ENCODE data around the gene SCAPER. TPM values are rescaled to one million over a fixed set of nuclear protein-coding genes. Genes with fewer than 3 reads are reported as not detected.

SCAPER gene
- total and polyA plus RNA-seq, 2 of the 4 experiments (the other 2 are of a cell fraction), result 2.9 to 9.7 TPM

DNA sequence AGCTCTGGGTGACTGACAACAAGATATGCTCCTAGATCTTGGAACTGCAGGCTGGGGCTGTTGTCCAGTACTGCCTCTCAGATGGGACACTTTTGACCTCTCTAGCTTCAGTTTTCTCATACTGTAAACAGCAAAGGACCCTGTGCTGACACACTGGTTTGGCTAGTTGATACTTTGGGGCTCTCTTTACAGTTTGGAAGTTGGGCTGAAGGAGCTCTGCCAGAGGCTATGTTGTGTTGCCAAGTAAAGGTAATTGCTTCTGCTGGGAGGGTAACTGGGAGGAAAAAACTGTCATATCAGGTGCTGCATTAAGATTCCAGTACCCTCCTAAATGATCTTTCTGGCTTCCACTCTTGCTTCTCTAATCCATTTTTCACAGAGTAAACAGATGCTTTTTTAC is 514.6 kb downstream of the SCAPER start:
- Histone ChIP-seq H4K20me1 (ENCODE audit: insufficient read depth, low read length) (no peaks in the 10 kb centered on the region), H2BK120ac (ENCODE audit: low read depth, low read length) (no peak overlapping the region)
- intact Hi-C loops (cut with micrococcal nuclease), result no loop called here

More for the DNA sequence above, 514.6 kb downstream of the SCAPER start:
- Histone ChIP-seq H3K27ac (ENCODE audit: insufficient read depth, low read length) (no peak overlapping the region), H2AK9ac (replicated peaks; ENCODE audit: low read depth, low read length, poor library complexity) (no peak overlapping the region), H3K4ac (ENCODE audit: low read depth, low read length) (no peak overlapping the region), H2AFZ (replicated peaks; ENCODE audit: low read length, poor library complexity) (no peak overlapping the region), H4K91ac (ENCODE audit: insufficient read depth, low read depth, low read length) (no peak overlapping the region), H3K27me3 (ENCODE audit: control insufficient read depth, insufficient read depth, low read length) (no peaks in the 10 kb centered on the region), H3K9ac (ENCODE audit: low read depth, low read length) (no peak overlapping the region), H3K4me3 (ENCODE audit: insufficient read depth, low read depth, low read length) (no peak overlapping the region), H2BK20ac (ENCODE audit: low read depth, low read length) (no peak overlapping the region), H3K14ac (replicated peaks; ENCODE audit: low read depth, low read length) (no peak overlapping the region), H3K56ac (ENCODE audit: extremely low read depth, insufficient read depth, low read length) (no peak overlapping the region), H4K8ac (ENCODE audit: low read depth in 2 of 2, low read length in 2 of 2) (no peak overlapping the region), H2AK5ac (ENCODE audit: low read depth, low read length) (no peak overlapping the region), H3K36me3 (ENCODE audit: control insufficient read depth, insufficient read depth, low read length) (no peaks in the 10 kb centered on the region), H3K23ac (ENCODE audit: low read depth, low read length) (no peak overlapping the region), H3K4me2 (ENCODE audit: low read depth, low read length) (no peak overlapping the region), H4K5ac (ENCODE audit: low read depth, low read length) (no peak overlapping the region), H3K9me3 (ENCODE audit: control insufficient read depth, insufficient read depth, low read length) (no peaks in the 10 kb centered on the region), H3K4me1 (ENCODE audit: control insufficient read depth, insufficient read depth, low read length) (no peaks in the 10 kb centered on the region; the same call in 1 of the 2 replicates), H2BK15ac (ENCODE audit: low read depth, low read length) (no peak overlapping the region), H3K18ac (ENCODE audit: low read depth, low read length) (no peak overlapping the region), H3K9me1 (ENCODE audit: insufficient read depth, low read length) (peaks cover 6% of the 10 kb centered on the region; the same call in 1 of the 2 replicates), H3K79me1 (ENCODE audit: low read depth in 1 of 2, low read length in 2 of 2) (no peaks in the 10 kb centered on the region; a peak in 1 of 4 replicates), H2BK5ac (ENCODE audit: low read depth, low read length, poor library complexity, severe bottlenecking) (no peak overlapping the region)
- CTCF ChIA-PET, result interaction anchor here (1.1 kb wide), 1 partner anchor 10 kb away, joined by 6 read pairs; no protein-coding TSS in a partner anchor
- dilution Hi-C loops (cut with HindIII; ENCODE audit: low sequenced_read_pairs, unreplicated experiment) (no loop called here), in situ Hi-C loops (cut with MboI; ENCODE audit: low sequenced_read_pairs) (no loop called here)
- TF ChIP-seq MXI1 (IDR thresholded peaks at IDR 0.05; ENCODE audit: borderline replicate concordance, low read depth, low read length) (no peak), CEBPB (IDR thresholded peaks at IDR 0.05; ENCODE audit: low read depth, low read length) (no peak), SMC3 (IDR thresholded peaks at IDR 0.05; ENCODE audit: low read depth, low read length) (no peak), RFX5 (IDR thresholded peaks at IDR 0.05; ENCODE audit: low read depth, low read length) (no peak)
- TF ChIP-seq, protein P1, sequence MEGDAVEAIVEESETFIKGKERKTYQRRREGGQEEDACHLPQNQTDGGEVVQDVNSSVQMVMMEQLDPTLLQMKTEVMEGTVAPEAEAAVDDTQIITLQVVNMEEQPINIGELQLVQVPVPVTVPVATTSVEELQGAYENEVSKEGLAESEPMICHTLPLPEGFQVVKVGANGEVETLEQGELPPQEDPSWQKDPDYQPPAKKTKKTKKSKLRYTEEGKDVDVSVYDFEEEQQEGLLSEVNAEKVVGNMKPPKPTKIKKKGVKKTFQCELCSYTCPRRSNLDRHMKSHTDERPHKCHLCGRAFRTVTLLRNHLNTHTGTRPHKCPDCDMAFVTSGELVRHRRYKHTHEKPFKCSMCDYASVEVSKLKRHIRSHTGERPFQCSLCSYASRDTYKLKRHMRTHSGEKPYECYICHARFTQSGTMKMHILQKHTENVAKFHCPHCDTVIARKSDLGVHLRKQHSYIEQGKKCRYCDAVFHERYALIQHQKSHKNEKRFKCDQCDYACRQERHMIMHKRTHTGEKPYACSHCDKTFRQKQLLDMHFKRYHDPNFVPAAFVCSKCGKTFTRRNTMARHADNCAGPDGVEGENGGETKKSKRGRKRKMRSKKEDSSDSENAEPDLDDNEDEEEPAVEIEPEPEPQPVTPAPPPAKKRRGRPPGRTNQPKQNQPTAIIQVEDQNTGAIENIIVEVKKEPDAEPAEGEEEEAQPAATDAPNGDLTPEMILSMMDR (conservative IDR thresholded peaks at IDR 0.05; ENCODE audit: low read depth, low read length), result no peak
- TF ChIP-seq, protein P2, sequence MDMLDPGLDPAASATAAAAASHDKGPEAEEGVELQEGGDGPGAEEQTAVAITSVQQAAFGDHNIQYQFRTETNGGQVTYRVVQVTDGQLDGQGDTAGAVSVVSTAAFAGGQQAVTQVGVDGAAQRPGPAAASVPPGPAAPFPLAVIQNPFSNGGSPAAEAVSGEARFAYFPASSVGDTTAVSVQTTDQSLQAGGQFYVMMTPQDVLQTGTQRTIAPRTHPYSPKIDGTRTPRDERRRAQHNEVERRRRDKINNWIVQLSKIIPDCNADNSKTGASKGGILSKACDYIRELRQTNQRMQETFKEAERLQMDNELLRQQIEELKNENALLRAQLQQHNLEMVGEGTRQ (IDR thresholded peaks at IDR 0.05; ENCODE audit: low read depth, low read length), result no peak
- ATAC-seq (ENCODE audit: low read depth), result no peak
- no peak for DNase-seq
- POLR2A ChIA-PET (ENCODE audit: unreplicated experiment), result no interaction called here
- BruUV-seq (replicated peaks), result no TSS peak
